ACHN (cell line): Measurements from ENCODE around the gene INPP5A.
A peak's percentile ranks its signal among the peaks of the same experiment; 100 is the strongest.

Experiments
- DNase-seq: peaks from one replicate; pipeline ENCODE4 v3.0.0-alpha.2; 2015
- in situ Hi-C: cut with HindIII; loops from 2 replicates; pipeline ENCODE4 v1.10.0; 2017; ENCODE audit warnings: low sequenced_read_pairs, low pct_ligation_motif_present, low pct_unique_long_range_greater_than_20kb

Gene INPP5A

DNA sequence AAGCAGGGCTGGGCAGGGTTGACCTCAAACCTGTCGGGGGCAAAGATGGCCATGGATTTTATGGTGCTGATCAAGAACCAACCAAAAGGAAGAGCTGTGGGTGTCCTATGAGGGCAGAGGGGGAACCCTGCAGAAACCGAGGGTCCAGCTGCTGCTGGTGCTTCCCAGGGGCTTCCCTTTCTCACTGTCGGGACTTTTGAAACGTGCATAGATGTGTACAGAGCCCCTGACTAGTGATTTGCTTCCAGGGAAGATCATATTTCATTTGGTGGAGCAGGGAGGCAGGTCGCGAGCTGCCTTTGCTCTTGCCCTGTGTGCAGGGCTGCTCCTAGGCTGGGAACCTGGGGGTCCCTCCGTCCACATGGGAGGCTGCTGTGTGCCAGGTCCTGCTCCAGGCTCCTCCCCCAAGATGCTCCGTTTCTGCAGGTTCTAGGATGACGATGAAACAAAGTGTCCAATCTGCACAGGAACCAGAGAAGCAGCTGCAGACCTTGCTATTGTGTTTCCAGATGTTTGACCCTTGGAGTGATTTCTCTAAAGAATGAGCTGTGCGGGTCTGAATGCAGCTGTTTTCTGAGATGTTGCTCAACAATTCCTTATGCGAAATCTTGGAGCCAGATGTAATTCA, 9.4 kb upstream of the INPP5A start:
- DNase-seq, result no peak
- in situ Hi-C loops, result no loop called here

DNA sequence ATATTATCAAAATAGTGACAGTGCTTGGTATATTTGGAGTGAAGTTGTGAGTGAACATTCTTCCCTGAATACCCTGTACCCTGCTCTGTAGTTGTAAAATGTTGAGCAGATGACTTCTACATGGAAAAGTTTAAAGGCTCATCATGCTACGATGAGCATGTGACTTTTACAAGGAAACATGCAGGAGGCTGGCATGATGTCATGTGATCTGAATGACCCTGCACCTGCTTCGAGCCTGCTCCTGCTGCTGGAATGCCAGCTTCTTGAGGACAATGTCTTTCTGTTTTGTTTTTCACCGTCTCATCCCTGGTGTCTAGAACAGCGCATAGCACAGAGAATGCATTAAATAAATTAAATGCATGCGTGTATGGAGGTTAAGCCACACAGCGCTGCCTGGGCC, 5.4 kb upstream of the INPP5A start:
- no peak for DNase-seq
- in situ Hi-C loops, result no loop called here

DNA sequence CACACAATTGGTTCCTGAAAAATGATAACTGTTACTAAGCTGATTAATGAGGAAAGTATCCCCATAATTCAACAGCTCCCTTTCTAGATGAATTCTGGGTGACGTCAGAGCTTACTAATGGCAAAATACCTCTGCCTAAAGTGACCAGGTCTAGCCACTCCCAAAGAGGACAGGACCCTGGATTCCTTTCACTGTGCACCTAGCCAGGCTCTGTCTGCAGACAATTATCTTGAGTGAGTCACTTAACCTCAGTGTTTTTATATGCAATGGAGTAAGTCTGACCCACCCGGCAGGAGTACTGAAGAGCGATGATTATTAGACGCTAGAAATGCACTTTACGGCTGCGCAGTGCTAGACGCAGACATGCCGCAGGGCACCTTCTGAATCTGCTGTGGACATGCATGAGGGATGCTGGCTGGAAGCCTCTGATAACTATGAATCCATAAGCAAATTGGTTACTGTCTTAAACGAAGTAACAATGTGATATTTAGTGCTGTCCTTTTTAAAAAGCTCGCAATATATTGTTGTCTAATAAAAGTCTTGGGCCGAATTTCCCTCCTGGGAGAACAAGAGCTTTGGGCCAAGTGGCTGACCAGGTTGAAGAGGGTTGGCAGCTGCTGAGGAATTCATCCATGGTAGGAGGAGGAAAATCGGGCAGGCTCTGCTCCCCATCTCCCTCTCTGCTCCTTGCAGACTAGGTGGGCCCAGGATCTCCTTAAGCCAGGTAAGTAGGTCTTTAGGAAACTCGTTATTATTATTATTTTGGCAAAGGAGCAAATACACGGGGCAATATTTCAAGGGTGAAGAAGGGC, 4.6 kb upstream of the INPP5A start:
- peak; percentile 84 for DNase-seq
- in situ Hi-C loops, result no loop called here

DNA sequence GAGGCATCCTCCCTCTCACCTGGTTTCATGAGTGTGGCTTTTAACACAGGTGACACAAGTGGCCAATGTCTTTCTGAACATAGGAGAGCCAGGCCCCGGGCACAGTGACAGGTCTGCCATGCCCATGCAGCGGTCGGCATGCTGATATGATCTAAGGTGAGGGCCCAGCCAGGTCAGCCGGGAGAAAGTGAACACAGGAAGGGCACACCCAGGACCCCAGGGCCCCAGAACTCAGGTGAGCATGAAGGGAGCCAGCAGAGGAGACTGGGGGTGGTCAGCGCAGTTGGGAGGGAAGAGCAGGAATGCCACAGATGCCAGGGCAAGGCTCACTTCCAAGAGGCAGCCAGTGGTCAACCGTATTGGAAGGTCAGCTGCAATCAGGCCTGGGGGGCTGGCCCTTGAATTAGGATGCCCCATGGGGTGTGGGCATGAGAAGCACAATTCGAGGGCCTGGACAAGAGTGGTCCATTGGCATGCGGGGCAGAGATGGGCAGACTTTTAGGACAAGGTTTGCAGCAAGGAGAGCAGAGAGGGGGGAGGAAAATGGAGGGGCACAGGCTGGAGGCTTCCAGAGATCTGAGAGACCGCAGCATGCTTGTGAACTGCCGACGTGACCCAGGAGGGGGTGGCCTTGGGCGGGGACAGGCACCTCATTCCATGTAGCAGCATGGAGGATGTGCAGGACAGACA, 3.9 kb upstream of the INPP5A start:
- no peak for DNase-seq
- in situ Hi-C loops, result no loop called here

DNA sequence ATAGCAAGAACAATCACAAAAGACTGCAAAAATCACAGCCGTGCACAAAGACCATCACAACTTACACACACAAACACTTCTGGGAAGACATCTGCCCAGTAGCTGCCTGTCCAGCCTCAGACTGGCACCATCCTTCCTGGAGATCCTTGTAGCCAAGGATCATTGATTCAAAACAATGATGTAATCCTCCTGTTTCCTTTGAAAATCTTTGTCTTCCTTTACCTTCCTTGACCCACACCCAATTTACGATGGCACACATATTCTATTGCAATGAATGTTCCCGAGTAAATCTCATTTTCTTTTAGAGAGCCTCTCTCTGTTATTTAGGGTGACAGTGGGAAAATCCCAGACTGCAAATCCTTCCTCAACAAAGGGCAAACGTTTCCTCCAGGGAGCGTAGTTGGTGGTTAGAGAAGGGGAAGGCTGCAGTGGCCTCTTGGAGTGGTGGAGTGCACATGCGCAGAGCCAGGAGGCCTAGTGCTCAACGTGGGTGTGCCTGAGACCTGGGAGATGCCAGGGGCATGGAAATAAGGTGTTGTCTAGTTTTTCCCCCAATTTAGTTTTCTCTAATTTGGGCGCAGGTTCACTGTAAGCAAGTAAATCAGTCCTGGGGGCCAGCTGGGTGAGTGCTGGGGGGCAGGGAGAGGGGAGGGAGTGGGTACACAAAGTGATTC, 3.1 kb upstream of the INPP5A start:
- no peak for DNase-seq
- in situ Hi-C loops, result no loop called here

DNA sequence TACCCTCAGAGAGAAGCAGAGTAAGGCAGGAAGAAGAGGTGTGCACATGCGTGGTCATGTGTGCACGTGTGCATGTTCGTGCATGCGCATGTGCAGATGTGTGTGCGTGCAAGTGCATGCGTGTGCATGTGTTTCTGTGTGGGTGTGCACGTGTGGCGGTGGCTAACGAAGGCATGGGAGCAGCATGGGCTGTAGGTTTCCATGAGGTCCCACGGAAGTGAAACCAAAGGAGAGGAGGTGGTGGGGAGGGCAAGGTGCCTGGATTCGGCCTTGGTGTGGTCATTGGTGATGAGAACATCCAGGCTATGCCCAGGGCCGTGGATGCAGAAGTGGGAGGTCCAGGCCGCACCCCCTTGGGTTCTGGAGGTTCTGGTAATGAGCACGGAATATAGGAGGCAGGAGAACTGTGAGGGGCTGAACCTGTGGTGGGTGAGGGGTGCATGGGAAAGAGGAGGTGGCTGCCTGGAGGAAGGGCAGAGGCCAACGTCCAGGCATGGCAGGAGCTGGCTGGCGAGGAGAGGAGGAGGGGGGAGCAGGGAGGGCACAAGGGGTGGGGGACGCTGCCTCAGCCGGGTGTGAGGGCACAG, 2.4 kb upstream of the INPP5A start:
- DNase-seq, result no peak

DNA sequence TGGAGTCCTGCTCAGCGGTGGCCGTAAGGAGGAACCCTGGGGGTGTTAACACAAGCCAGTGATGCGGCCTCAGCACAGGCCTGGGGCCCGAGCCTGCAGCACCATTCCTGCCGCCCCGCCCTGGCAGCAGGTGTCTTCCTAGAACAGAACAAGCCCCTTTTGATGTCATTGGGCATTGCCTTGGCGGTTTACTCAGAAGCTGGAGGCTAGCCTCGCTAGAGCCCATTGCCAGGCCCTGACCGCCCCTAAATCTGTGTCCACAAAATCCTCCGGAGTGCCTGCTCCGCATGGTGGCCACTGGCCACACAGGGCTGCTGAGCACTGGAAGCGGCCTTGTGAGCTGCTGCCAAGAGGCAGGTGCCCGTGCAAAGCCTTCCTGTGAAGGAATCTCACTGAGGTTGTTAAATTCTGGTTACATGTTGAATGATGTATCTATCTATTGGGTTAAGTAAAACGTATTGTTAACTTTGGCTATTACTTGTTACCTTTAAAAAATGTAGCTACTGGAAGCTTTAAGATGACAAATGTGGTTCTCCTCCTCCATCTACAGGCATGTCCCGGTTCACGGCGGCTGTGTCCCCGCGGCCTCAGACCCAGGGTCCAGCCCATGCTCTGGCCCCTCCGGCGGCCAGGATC, 1.2 kb upstream of the INPP5A start:
- DNase-seq, result peak; percentile 18
- in situ Hi-C loops, result no loop called here

More for the DNA sequence above, 2.4 kb upstream of the INPP5A start:
- in situ Hi-C loops, result no loop called here

DNA sequence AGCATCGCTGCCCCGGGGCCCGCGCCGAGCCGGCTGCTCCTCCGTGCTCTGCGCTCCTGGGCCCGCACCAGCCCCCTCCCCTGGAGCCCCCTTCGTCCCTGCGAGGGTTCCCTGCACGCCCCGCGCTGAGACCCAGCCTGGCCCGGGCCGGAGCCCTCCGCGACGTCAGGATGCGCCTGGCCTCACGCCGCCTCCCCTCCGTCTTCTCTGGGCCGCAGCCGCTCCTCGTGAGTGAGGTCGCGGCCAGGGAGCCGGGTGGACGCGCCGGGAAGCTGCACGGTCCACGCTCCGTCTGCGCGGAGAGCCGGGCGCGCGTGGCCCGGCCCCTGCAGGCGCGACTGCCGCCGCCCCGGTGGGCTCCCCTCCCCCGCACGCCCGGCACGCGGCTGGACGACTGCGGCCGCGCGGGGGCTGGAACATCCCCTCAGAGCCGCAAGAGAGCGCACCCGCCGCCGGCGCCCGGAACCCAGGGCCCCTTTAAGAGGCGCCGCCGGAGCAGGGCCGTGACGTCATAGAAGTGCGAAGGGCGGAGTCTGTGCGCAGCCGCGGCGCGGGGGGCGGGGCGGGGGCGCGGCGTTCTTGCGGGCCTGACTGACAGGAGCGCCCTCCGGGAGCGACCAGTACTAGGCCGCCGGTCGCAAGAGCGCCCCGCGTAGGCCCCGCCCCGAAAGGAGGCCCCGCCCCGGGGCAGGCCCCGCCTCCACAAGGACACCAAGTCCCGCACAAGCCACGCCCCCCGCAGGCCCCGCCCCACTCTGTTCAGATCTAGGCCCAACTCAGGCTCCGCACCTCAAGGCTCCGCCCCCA, 507 bp upstream of the INPP5A start:
- DNase-seq, result peak; percentile 98
- in situ Hi-C loops, result no loop called here

DNA sequence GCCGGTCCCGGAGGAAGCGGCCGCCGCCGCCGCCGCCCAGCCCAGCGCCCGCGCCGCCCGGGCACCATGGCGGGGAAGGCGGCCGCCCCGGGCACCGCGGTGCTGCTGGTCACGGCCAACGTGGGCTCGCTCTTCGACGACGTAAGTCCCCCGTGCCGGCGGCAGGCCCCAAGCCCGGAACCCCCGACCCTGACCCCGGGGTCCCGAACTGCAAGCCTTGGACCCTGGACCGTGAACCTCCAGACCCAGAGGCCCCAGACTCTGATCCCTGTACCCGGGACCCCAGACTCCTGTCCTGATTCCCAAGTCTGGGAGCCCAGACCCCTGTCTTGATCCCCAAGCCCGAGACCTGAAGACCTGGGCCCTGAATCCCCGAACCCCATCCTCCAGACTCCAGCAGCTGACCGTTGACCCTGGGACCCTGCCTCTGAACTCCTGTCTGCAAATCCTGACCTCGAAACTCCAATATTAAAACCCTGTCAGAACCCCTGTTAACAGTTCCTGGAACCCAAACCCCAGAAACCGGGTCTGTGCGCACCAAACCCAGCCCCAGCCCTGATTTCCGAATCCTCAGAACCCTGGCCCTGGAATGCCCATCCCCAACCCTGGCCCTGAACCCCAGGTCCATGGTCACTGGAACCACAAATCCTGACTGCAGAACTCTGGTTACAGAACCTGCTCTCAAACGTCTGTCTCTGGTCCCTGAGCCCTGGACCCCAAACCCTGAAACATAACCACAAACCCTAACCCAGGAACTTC, 623 bp downstream of the INPP5A start:
- DNase-seq, result no peak
- in situ Hi-C loops, result no loop called here

DNA sequence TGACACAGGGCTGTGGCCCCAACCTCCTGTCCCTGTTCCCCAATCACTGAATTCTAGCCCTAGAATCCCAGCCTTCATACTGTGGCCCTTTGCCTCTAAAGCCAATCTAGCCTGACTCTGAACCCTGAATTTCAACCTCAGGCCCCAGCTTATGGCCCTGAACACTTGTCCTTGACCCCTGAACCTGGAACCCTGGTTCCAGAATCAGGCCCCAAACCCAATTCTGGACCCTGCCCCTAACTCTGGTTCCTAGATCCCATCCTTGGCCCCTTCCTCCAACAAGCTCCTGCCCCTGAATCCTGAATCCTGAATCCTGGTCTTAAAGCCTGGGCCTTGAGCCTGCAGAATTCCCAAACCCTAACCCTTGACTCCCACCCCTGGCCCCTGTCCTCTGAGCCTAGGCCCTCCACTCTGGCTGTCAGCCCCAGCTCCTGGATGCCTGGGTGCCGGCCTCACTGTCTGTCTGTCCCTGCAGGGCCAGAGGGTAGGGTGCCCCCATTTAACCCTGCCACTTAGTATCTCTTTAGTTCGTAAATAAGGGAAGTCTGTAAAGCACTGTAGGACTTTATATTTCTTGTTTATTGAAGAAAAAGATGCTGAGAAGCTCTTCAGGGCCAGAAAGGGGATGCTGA, 1.3 kb downstream of the INPP5A start:
- in situ Hi-C loops, result no loop called here

DNA sequence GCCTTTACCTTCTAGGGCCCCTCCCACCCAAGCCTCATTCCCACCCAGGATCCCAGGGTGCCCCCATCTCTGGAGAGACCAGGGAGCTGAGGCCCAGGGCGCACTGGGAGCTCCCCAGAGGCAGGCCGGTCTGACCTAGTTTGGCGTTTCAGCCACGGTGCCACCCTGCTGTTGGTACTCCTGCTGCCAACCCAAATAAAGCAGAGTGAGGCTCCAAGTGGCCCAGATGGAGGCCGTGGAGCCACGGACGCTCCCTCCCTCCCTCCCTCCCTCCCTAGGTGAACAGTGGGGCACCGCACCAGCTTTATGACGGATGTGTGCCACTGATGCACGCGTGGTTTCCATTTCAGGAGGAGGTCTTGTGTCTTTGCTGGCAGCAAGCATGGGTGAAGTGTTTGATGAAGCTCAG, 1.8 kb downstream of the INPP5A start:
- in situ Hi-C loops, result no loop called here
- DNase-seq, result no peak

More for the DNA sequence above, 1.3 kb downstream of the INPP5A start:
- no peak for DNase-seq

DNA sequence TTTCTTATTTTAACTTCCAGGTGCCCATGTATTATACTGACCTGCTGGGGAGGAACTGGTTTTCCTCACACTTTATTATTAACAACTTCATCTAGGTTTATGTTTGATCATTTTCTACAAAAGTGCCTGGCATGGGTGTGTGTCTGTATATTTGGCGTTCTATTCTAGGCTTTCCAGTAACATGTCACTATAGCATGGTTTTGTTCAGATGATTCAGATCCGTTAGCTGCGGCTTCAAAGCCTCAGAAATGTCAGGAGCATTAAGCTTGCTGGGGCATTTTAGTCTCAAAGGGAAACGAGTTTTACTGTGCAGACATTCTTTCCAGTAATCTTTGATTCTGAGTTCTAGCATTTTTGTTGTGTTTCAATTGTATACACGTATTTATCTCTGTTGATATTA, 2.3 kb downstream of the INPP5A start:
- no peak for DNase-seq
- in situ Hi-C loops, result no loop called here

DNA sequence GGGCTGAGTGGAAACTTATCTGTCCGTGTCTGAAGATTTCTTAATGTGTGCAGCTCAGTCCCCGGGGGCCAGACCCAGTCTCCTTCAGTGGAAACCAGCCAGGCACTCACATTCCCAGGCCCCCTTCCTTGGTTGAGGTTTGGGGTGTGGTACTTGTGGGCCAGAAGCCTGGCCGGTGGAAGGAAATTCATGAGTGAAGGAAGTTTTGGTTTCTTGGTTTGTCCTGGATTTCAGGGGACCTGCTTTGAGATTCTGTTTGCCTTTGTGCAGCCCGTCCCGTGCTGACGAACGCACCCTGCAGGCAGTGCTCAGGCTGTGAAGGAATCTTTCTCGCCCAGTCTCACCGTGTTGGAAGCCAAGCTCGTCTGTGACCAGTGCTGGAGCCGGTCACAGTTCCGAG, 2.9 kb downstream of the INPP5A start:
- in situ Hi-C loops, result no loop called here
- no peak for DNase-seq

DNA sequence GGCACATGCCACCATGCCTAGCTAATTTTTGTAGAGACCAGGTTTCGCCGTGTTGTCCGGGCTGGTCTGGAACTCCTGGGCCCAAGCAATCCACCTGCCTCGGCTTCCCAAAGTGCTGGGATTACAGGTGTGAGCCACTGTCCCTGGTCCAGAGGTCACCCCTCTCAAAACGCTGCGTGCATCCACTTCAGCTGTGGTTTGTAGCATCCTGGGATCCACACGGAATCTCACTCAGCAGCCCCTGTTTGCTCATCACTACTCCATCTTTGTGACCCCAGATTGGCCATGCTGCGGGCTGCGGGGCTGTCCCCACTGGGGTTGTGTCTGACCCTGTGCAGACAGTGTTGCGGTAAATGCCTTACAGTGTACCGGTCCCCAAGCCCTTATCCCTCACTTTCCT, 3.5 kb downstream of the INPP5A start:
- in situ Hi-C loops, result no loop called here
- no peak for DNase-seq

DNA sequence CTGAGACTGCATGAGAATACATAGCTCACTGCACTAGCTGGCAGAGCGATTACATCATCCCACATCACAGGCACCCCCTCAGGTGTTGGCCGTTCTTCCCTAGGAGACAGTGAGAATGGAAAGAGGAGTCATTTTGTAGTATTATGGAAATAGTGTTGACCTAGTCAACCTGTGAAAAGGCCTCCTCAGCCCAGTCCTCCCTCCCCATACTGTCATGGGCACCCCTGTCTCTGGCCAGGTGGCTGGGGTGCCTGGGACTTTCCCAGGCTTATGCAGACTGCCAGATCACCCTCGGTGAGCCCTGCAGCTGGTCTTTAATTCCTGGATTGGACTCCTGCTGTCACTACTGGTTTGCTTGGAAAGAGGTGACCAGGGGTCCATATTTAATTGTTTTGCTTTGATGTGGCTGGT, 4.0 kb downstream of the INPP5A start:
- in situ Hi-C loops, result no loop called here

DNA sequence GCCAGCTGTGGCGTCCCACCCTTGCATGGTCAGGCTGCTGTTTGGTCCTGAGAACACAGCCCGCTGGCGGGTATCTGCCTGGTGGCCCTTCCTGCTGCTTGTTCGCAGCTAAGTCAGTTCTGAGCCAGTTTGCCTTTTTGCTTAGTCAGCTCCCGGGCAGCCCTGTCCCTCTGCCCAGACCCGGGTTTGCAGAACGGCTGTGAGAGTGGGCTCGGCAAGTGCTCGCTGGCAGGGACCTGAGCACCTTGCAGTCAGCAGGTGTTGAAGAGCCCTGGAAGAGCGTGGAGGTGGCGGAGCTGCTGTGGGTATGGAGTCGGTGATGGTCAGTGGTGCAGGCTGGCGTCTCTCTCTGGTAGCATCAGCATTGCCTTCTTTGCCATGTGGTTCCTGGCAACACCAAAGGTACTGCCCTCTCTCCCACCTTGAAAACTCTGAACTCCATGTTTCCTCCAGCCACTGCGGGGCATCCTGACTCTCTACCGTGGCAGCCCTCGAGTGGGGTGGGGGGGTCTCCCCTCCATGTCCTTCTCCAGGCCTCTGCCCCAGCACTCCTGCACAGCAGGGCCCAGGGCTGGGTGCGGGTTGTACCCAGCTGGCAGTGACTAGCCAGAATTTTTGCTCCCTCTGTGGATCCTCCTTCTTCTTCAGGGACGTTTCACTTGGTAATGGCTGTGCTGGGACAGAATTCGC, 4.6 kb downstream of the INPP5A start:
- in situ Hi-C loops, result no loop called here
- DNase-seq, result no peak

More for the DNA sequence above, 4.0 kb downstream of the INPP5A start:
- no peak for DNase-seq
